HepG2 (cell line): ENCODE measurements around the gene HSPA1L. TPM values are rescaled to one million over a fixed set of nuclear protein-coding genes. Genes with fewer than 3 reads are reported as not detected.

Source experiments
- ATAC-seq: fragments of 200-7000 bp; cut with Tn5 transposase; 3 replicates; pipeline ENCODE4 v1.9.1; 2020; ENCODE audit warnings: mild to moderate bottlenecking, moderate library complexity
- BruUV-seq: library from RNA; stranded (reverse); fragments of 400-500 nt; replicated peaks from 2 replicates; lab custom pipeline; 2021; lab: Mats Ljungman, UMichigan
- CTCF ChIA-PET: fragments of 300-600 bp; formaldehyde crosslinking; extraction: SDS; loops from one replicate; lab custom pipeline; 2021; ENCODE audit warnings: low total read pairs, inconsistent platforms, low intra/inter-chr PET ratio; lab: Yijun Ruan, JAX
- POLR2A ChIA-PET: fragments of 350-600 bp; sonication (Branson Sonifier 250); formaldehyde crosslinking; loops from one replicate; lab custom pipeline; 2020; ENCODE audit warnings: antibody characterized with exemption, inconsistent platforms; lab: Yijun Ruan, JAX
- DNase-seq: peaks from one replicate; pipeline ENCODE4 v3.0.0-alpha.2; 2015; ENCODE audit warnings: low spot score
- FAIRE-seq: peaks from 3 replicates; lab custom pipeline; 2011; peaks lifted over from hg19 to GRCh38; lab: Jason Lieb, UNC
- H2AFZ ChIP-seq: one replicate; pipeline ENCODE4 v1.6.1; 2011; ENCODE audit warnings: low read length, inconsistent platforms
- H3K27ac ChIP-seq: fragments of 300-600 bp; 3 replicates; pipeline ENCODE4 v1.8.0; 2011; ENCODE audit warnings: mixed run types, mild to moderate bottlenecking, mixed read lengths, low read length, inconsistent platforms; ENCODE audit not compliant: insufficient read depth; ENCODE audit errors: extremely low read length
- H3K27me3 ChIP-seq, 2 experiments: fragments of 200-600 bp in 1 of 2; 2 replicates in 1 of 2; 3 replicates in 1 of 2; pipeline versions ENCODE4 v1.6.0 to v1.8.0; 2011; ENCODE audit warnings: low read length in 2 of 2, mild to moderate bottlenecking in 2 of 2, moderate library complexity in 2 of 2, inconsistent platforms in 1 of 2; ENCODE audit not compliant: insufficient read depth in 2 of 2, control insufficient read depth in 1 of 2
- H3K36me3 ChIP-seq, 2 experiments: fragments of 200-600 bp in 1 of 2; replicated peaks in 1 of 2; 2 replicates in 1 of 2; 3 replicates in 1 of 2; pipeline versions ENCODE4 v1.5.1 to v1.8.0; 2011; ENCODE audit warnings: low read length in 2 of 2, inconsistent platforms in 1 of 2; ENCODE audit not compliant: insufficient read depth in 2 of 2, control insufficient read depth in 1 of 2
- H3K4me1 ChIP-seq: 2 replicates; pipeline ENCODE4 v1.5.1; 2012; ENCODE audit warnings: low read length, inconsistent platforms; ENCODE audit not compliant: insufficient read depth
- H3K4me2 ChIP-seq: 2 replicates; pipeline ENCODE4 v1.6.0; 2011; ENCODE audit warnings: low read depth, low read length, inconsistent platforms
- H3K4me3 ChIP-seq, 3 experiments: fragments of 200-600 bp in 1 of 3; sonication (generic), shearing (Covaris generic) in 1 of 3; replicated peaks in 1 of 3; 2 replicates each; pipeline ENCODE4 v1.5.1; 2011 to 2016; ENCODE audit warnings: low read length in 3 of 3, inconsistent platforms in 2 of 3, low read depth in 2 of 3, mild to moderate bottlenecking in 2 of 3, control low read depth in 1 of 3, mixed read lengths in 1 of 3; ENCODE audit not compliant: insufficient read depth in 1 of 3
- H3K79me2 ChIP-seq: one replicate; pipeline ENCODE4 v1.6.1; 2011; ENCODE audit warnings: low read length, inconsistent platforms; ENCODE audit not compliant: insufficient read depth
- H3K9ac ChIP-seq: 2 replicates; pipeline ENCODE4 v1.6.0; 2011; ENCODE audit warnings: mild to moderate bottlenecking, low read depth, low read length, inconsistent platforms; ENCODE audit not compliant: insufficient read depth
- H3K9me3 ChIP-seq: 2 replicates; pipeline ENCODE4 v1.5.1; 2012; ENCODE audit warnings: mild to moderate bottlenecking, low read length
- H4K20me1 ChIP-seq: 2 replicates; pipeline ENCODE4 v1.6.0; 2011; ENCODE audit warnings: inconsistent platforms, mild to moderate bottlenecking, low read length, moderate library complexity; ENCODE audit not compliant: insufficient read depth
- ATM ChIP-seq: fragments of 450-650 bp; IDR thresholded peaks from 2 replicates; pipeline ENCODE4 v1.7.1; 2017; ENCODE audit warnings: mild to moderate bottlenecking, borderline replicate concordance
- HHEX ChIP-seq: IDR thresholded peaks from 2 replicates; pipeline ENCODE4 v1.6.1; 2016; ENCODE audit warnings: control low read depth
- KDM4B ChIP-seq: sonication (generic); formaldehyde crosslinking; IDR thresholded peaks from 2 replicates; pipeline ENCODE4 v1.4.0; 2020; ENCODE audit warnings: missing genetic modification reagents
- PCBP1 ChIP-seq: fragments of 200-400 bp; formaldehyde crosslinking; IDR thresholded peaks from 2 replicates; pipeline ENCODE4 v1.6.1; 2017; ENCODE audit warnings: mild to moderate bottlenecking, low read depth, low read length, borderline replicate concordance
- RXRA ChIP-seq: sonication (generic); formaldehyde crosslinking; IDR thresholded peaks from 2 replicates; pipeline ENCODE4 v1.5.1; 2020; ENCODE audit warnings: missing genetic modification reagents
- SALL1 ChIP-seq: sonication (generic); formaldehyde crosslinking; IDR thresholded peaks from 2 replicates; pipeline ENCODE4 v1.8.0; 2022; ENCODE audit warnings: mild to moderate bottlenecking, missing genetic modification reagents
- SNRNP70 ChIP-seq: fragments of 200-400 bp; formaldehyde crosslinking; IDR thresholded peaks from 2 replicates; pipeline ENCODE4 v1.6.1; 2017; ENCODE audit warnings: mild to moderate bottlenecking, low read depth, low read length, moderate library complexity
- TCF12 ChIP-seq, 2 experiments: fragments of 450-650 bp in 1 of 2; sonication (generic) in 1 of 2; formaldehyde crosslinking in 1 of 2; IDR thresholded peaks; 2 replicates each; pipeline versions ENCODE4 v1.6.1 to v1.8.0; 2017 to 2022; ENCODE audit warnings: antibody characterized with exemption in 1 of 2, mild to moderate bottlenecking in 1 of 2, missing genetic modification reagents in 1 of 2, moderate library complexity in 1 of 2
- TEAD3 ChIP-seq: optimal IDR thresholded peaks from 2 replicates; pipeline ENCODE3; 2016; ENCODE audit warnings: borderline replicate concordance
- TRIM24 ChIP-seq: sonication (generic); formaldehyde crosslinking; IDR thresholded peaks from 2 replicates; pipeline ENCODE4 v1.8.0; 2022; ENCODE audit warnings: mild to moderate bottlenecking, missing genetic modification reagents
- ZFP36 ChIP-seq: fragments of 150-350 bp; IDR thresholded peaks from 2 replicates; pipeline ENCODE4 v1.6.1; 2018; ENCODE audit warnings: borderline replicate concordance, low read length, low read depth; ENCODE audit not compliant: partially characterized antibody
- ZFX ChIP-seq: sonication (generic); formaldehyde crosslinking; IDR thresholded peaks from 2 replicates; pipeline ENCODE4 v1.4.0; 2020; ENCODE audit warnings: mild to moderate bottlenecking, low read depth, missing genetic modification reagents, moderate library complexity
- ZNF543 ChIP-seq: sonication (generic); formaldehyde crosslinking; IDR thresholded peaks from 2 replicates; pipeline ENCODE4 v1.4.0; 2020; ENCODE audit warnings: mild to moderate bottlenecking, missing genetic modification reagents
- WGBS: methylation state at CpG from one replicate; pipeline ENCODE4 v1.1.6; 2017; ENCODE audit warnings: low lambda C conversion rate; 5-methylcytosine and 5-hydroxymethylcytosine counted together
- in situ Hi-C: cut with HindIII; loops from 2 replicates; pipeline ENCODE4 v1.10.0; 2017; ENCODE audit warnings: low pct_unique_long_range_greater_than_20kb; ENCODE audit not compliant: extremely low pct_ligation_motif_present
- intact Hi-C: fragments of 100-400 bp; cut with micrococcal nuclease; formaldehyde crosslinking; loops from one replicate; pipeline ENCODE4 v1.10.0; 2022; ENCODE audit not compliant: unreplicated experiment
- polyA plus RNA-seq, 8 experiments: library from polyadenylated mRNA; depleted of rRNA in 3 of 8; stranded (reverse) in 7 of 8; unstranded in 1 of 8; fragments of >200 nt; fragmentation: Illumina TruSeq in 4 of 8; extraction: Trizol in 4 of 8; gene quantifications; 2 replicates each; pipeline versions ENCODE4 v1.2.1 to v1.2.3, GENCODE V29; 2011 to 2016; ENCODE audit warnings: low read depth in 4 of 8, missing spikeins in 1 of 8, mixed read lengths in 1 of 8; ENCODE audit not compliant: insufficient read depth in 1 of 8
- total RNA-seq, 5 experiments: library from RNA; depleted of rRNA; stranded (reverse); fragments of >200 nt; fragmentation: Illumina TruSeq; extraction: Trizol; gene quantifications; 2 replicates each; pipeline ENCODE4 v1.2.3, GENCODE V29; 2016; ENCODE audit warnings: low read depth in 1 of 5
- TF ChIP-seq, protein P1 (sequence below): sonication (generic); formaldehyde crosslinking; IDR thresholded peaks from 2 replicates; pipeline ENCODE4 v1.8.0; 2022; ENCODE audit warnings: mild to moderate bottlenecking, missing genetic modification reagents
- TF ChIP-seq, protein P2 (sequence below): sonication (generic); formaldehyde crosslinking; IDR thresholded peaks from 2 replicates; pipeline ENCODE4 v1.4.0; 2020; ENCODE audit warnings: mild to moderate bottlenecking, low read depth, missing genetic modification reagents
- TF ChIP-seq, protein P3 (sequence below): sonication (generic); formaldehyde crosslinking; IDR thresholded peaks from 2 replicates; pipeline ENCODE4 v1.4.0; 2020; ENCODE audit warnings: missing genetic modification reagents, borderline replicate concordance

HSPA1L gene
- total and polyA plus RNA-seq, 2 of the 13 experiments (the other 11 are each of a cell fraction or from before 2014, with no cell fraction given) = 0.55 to 1.0 TPM

DNA sequence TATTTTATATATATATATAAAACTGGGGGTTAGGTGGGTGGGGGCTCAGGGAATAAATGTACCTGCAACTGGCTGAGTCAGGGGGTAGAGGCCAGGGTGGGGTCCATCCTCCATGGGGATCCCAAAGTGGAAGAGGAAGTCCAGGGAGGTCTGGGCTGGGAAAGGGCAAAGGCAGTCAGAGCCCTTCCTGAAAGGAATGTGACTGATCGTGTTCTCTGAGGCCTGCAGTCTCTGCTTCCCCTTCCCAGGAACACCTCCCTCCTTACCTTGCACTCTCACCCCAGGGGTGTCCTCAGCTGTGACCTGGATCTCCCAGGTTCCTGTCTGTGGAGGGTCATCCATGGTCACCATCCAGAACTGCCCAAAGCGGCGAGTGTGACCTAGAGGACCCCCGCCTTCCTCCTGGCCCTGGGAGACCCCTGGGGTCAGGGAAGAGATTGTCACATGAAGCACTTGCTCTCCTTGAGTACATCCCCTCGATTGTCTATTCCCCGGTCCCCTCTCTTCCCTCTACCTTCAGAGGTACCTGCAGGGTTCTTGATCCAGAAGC lies 47.9 kb downstream of the HSPA1L start (continued):
- TF ChIP-seq, protein P1, sequence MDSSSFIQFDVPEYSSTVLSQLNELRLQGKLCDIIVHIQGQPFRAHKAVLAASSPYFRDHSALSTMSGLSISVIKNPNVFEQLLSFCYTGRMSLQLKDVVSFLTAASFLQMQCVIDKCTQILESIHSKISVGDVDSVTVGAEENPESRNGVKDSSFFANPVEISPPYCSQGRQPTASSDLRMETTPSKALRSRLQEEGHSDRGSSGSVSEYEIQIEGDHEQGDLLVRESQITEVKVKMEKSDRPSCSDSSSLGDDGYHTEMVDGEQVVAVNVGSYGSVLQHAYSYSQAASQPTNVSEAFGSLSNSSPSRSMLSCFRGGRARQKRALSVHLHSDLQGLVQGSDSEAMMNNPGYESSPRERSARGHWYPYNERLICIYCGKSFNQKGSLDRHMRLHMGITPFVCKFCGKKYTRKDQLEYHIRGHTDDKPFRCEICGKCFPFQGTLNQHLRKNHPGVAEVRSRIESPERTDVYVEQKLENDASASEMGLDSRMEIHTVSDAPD (CRISPR knock-in tag) = no peak
- TF ChIP-seq SALL1 (0 out of 2 replicates have a peak, but pooled peaks have one; percentile 23), RXRA (0 out of 2 replicates have a peak, but pooled peaks have one; percentile 26), TEAD3 (CRISPR knock-in tag) (peak; percentile 15), TRIM24 (CRISPR knock-in tag) (no peak), KDM4B (CRISPR knock-in tag) (no peak)

DNA sequence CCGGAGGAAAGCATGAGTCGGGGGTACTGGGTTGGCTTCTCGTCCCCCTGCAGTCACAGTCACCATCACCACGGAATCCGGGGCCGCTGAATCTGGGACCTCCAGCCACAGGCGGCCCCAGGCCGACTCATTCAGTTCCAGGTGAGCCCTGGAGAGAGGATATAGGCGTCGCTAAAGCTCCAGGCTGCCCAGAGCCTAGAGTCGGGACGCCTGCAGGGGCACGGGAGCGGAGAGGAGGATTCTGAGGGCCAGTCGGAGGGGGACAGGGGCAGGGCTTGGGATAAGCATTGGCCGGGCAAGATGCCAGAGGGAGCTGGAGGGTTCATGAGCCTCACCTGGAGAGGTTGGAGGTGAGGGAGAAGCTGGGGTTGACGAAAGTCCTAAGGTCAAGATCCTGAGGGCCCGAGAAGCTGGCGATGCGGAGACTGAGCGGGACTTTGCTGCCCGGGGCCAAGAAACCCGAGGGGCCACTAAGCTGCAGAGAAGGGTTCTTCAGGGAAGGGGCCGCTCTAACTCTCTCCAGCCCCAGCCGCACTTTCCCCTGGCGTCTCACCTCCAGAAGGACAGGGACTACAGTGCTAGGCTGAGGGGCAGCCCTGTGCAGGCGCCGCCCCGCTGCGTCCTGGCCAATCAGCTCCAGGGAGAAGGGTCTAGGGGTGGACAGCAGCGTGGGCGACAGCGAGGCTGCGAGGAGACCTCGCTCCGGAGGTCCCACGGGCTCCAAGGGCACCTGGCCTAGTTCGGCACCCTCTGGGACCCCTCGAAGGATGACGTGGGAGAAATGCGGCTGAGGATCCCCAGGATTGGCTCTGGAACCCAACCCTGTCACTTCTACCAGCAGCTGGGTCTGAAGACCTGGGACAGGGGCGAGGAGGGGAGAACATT lies 48.9 kb downstream of the HSPA1L start:
- Histone ChIP-seq H3K4me1 (peaks cover 50% of the 10 kb centered on the region), H3K27me3 (no peaks in the 10 kb centered on the region), H3K27ac (no peak overlapping the region), H3K9me3 (no peaks in the 10 kb centered on the region), H4K20me1 (no peaks in the 10 kb centered on the region), H3K36me3 (peaks cover 0 to 1% of the 10 kb centered on the region in 2 experiments; a peak in 1 of 5 replicates), H3K79me2 (no peaks in the 10 kb centered on the region), H2AFZ (no peak overlapping the region), H3K9ac (peak overlapping the region; percentile 66), H3K4me3 (peak overlapping the region; percentile 46 to 74 (median 56)), H3K4me2 (peak overlapping the region; percentile 90)
- DNase-seq (peak; percentile 67), ATAC-seq (peak; percentile 95), FAIRE-seq (peak; percentile 84)
- ChIA-PET POLR2A (interaction anchor here (0.7 to 2.3 kb wide), 37 partner anchors 9 to 155 kb away, joined by 3 to 172 read pairs (median 5); partner anchors contain the start of genes ABHD16A, APOM, BAG6 and C6orf47), CTCF (interaction anchor here (0.9 kb wide), 1 partner anchor 36 kb away, joined by 4 read pairs; no protein-coding TSS in a partner anchor)
- 21% methylated on average over 42 of the region's 42 CpGs for WGBS
- BruUV-seq = no TSS peak
- in situ Hi-C loops (loop anchor here (5.0 kb wide), 2 partner anchors 34 to 84 kb away; partner anchors contain the start of gene LY6G5C), intact Hi-C loops (no loop called here)
- TF ChIP-seq TCF12 (IDR thresholded peaks at IDR 0.05) (no peak), TCF12 (CRISPR knock-in tag; IDR thresholded peaks at IDR 0.05) (no peak), ZNF543 (CRISPR knock-in tag) (peak; percentile 45; the same call in 1 of the 2 replicates), ATM (no peak), ZFP36 (no peak), SNRNP70 (no peak), PCBP1 (no peak), HHEX (no peak), ZFX (CRISPR knock-in tag) (peak; percentile 45; the same call in 1 of the 2 replicates)
- TF ChIP-seq, protein P2, sequence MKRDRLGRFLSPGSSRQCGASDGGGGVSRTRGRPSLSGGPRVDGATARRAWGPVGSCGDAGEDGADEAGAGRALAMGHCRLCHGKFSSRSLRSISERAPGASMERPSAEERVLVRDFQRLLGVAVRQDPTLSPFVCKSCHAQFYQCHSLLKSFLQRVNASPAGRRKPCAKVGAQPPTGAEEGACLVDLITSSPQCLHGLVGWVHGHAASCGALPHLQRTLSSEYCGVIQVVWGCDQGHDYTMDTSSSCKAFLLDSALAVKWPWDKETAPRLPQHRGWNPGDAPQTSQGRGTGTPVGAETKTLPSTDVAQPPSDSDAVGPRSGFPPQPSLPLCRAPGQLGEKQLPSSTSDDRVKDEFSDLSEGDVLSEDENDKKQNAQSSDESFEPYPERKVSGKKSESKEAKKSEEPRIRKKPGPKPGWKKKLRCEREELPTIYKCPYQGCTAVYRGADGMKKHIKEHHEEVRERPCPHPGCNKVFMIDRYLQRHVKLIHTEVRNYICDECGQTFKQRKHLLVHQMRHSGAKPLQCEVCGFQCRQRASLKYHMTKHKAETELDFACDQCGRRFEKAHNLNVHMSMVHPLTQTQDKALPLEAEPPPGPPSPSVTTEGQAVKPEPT (CRISPR knock-in tag) = peak; percentile 53; the same call in 1 of the 2 replicates
- TF ChIP-seq, protein P3, sequence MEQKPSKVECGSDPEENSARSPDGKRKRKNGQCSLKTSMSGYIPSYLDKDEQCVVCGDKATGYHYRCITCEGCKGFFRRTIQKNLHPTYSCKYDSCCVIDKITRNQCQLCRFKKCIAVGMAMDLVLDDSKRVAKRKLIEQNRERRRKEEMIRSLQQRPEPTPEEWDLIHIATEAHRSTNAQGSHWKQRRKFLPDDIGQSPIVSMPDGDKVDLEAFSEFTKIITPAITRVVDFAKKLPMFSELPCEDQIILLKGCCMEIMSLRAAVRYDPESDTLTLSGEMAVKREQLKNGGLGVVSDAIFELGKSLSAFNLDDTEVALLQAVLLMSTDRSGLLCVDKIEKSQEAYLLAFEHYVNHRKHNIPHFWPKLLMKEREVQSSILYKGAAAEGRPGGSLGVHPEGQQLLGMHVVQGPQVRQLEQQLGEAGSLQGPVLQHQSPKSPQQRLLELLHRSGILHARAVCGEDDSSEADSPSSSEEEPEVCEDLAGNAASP = 0 out of 2 replicates have a peak, but pooled peaks have one; percentile 22
